DOHH2 (cell line): ENCODE data around the gene DDX1.

ENCODE experiments used
- CTCF ChIP-seq: fragments of 200-600 bp; sonication (generic); IDR thresholded peaks from one replicate; pipeline ENCODE4 v1.5.1; 2014; ENCODE audit warnings: antibody characterized with exemption, mild to moderate bottlenecking, low read depth, low read length; ENCODE audit not compliant: poor library complexity, severe bottlenecking
- EZH2phosphoT487 ChIP-seq: fragments of 200-600 bp; sonication (generic); IDR thresholded peaks from 2 replicates; pipeline ENCODE4 v1.6.1; 2017; ENCODE audit warnings: borderline replicate concordance, mild to moderate bottlenecking, antibody characterized with exemption, low read length, moderate library complexity, mixed read lengths

- TF ChIP-seq EZH2phosphoT487 (no peak), CTCF (no peak)
Measured at GRCh38 chr2:15568874-15569273, 22.8 kb upstream of the DDX1 start.
